Measurements from ENCODE around the gene RNF141. TPM values are rescaled to one million over a fixed set of nuclear protein-coding genes. Genes with fewer than 3 reads are reported as not detected.
A peak's percentile ranks its signal among the peaks of the same experiment; 100 is the strongest.

Gene RNF141
- total RNA-seq, 1 donor from 2014 or later: 30.0 TPM

GRCh38 chr11:10514202-10514601 is 26.8 kb downstream of the RNF141 start:
- DNase-seq (ENCODE audit: extremely low spot score, unreplicated experiment): no peak
- no peaks in the 10 kb centered on the region for H3K27me3 Mint-ChIP-seq (ENCODE audit: unreplicated experiment)
- H3K4me1 Mint-ChIP-seq (ENCODE audit: unreplicated experiment): peaks cover 34% of the 10 kb centered on the region
- no peak overlapping the region for H3K4me3 Mint-ChIP-seq (ENCODE audit: unreplicated experiment)
- peaks cover 27% of the 10 kb centered on the region for H3K36me3 Mint-ChIP-seq (ENCODE audit: unreplicated experiment)
- peak overlapping the region; percentile 39 for H3K27ac Mint-ChIP-seq (ENCODE audit: unreplicated experiment)
- peak; percentile 61 for TF ChIP-seq CTCF (IDR thresholded peaks at IDR 0.05)
- no peaks in the 10 kb centered on the region for H3K9me3 Mint-ChIP-seq (ENCODE audit: unreplicated experiment)

GRCh38 chr11:10511181-10511621 is 29.8 kb downstream of the RNF141 start:
- peaks cover 25% of the 10 kb centered on the region for H3K4me1 Mint-ChIP-seq (ENCODE audit: unreplicated experiment)
- no peak for TF ChIP-seq CTCF (IDR thresholded peaks at IDR 0.05)
- peaks cover 8% of the 10 kb centered on the region for H3K36me3 Mint-ChIP-seq (ENCODE audit: unreplicated experiment)
- H3K27me3 Mint-ChIP-seq (ENCODE audit: unreplicated experiment): no peaks in the 10 kb centered on the region
- no peak overlapping the region for H3K27ac Mint-ChIP-seq (ENCODE audit: unreplicated experiment)
- H3K4me3 Mint-ChIP-seq (ENCODE audit: unreplicated experiment): no peak overlapping the region
- H3K9me3 Mint-ChIP-seq (ENCODE audit: unreplicated experiment): no peaks in the 10 kb centered on the region
- DNase-seq (ENCODE audit: extremely low spot score, unreplicated experiment): no peak

- Mint-ChIP-seq H3K36me3 (ENCODE audit: unreplicated experiment) (peaks cover 8% of the 10 kb centered on the region), H3K27me3 (ENCODE audit: unreplicated experiment) (no peaks in the 10 kb centered on the region), H3K4me3 (ENCODE audit: unreplicated experiment) (no peak overlapping the region), H3K9me3 (ENCODE audit: unreplicated experiment) (no peaks in the 10 kb centered on the region), H3K4me1 (ENCODE audit: unreplicated experiment) (peaks cover 19% of the 10 kb centered on the region), H3K27ac (ENCODE audit: unreplicated experiment) (no peak overlapping the region)
- no peak for DNase-seq (ENCODE audit: extremely low spot score, unreplicated experiment)
- TF ChIP-seq CTCF (IDR thresholded peaks at IDR 0.05): no peak
Observed at GRCh38 chr11:10506008-10506370, 35.0 kb downstream of the RNF141 start.

GRCh38 chr11:10505278-10506007 is 35.5 kb downstream of the RNF141 start:
- Mint-ChIP-seq H3K4me3 (ENCODE audit: unreplicated experiment) (no peak overlapping the region), H3K4me1 (ENCODE audit: unreplicated experiment) (peaks cover 16% of the 10 kb centered on the region), H3K27me3 (ENCODE audit: unreplicated experiment) (no peaks in the 10 kb centered on the region), H3K36me3 (ENCODE audit: unreplicated experiment) (peaks cover 4% of the 10 kb centered on the region), H3K9me3 (ENCODE audit: unreplicated experiment) (no peaks in the 10 kb centered on the region), H3K27ac (ENCODE audit: unreplicated experiment) (no peak overlapping the region)
- DNase-seq (ENCODE audit: extremely low spot score, unreplicated experiment): no peak
- TF ChIP-seq CTCF (IDR thresholded peaks at IDR 0.05): no peak

- Mint-ChIP-seq H3K4me3 (ENCODE audit: unreplicated experiment) (no peak overlapping the region), H3K36me3 (ENCODE audit: unreplicated experiment) (peaks cover 4% of the 10 kb centered on the region), H3K9me3 (ENCODE audit: unreplicated experiment) (no peaks in the 10 kb centered on the region), H3K27ac (ENCODE audit: unreplicated experiment) (peak overlapping the region; percentile 52), H3K4me1 (ENCODE audit: unreplicated experiment) (peaks cover 16% of the 10 kb centered on the region), H3K27me3 (ENCODE audit: unreplicated experiment) (no peaks in the 10 kb centered on the region)
- TF ChIP-seq CTCF (IDR thresholded peaks at IDR 0.05): no peak
- DNase-seq (ENCODE audit: extremely low spot score, unreplicated experiment): no peak
Observed at GRCh38 chr11:10504490-10504889, 36.5 kb downstream of the RNF141 start.
